Fibroblast of lung (primary cell): ENCODE measurements around the gene RUNX1.

ENCODE experiments used
- EZH2 ChIP-seq: IDR thresholded peaks from 2 replicates; pipeline ENCODE4 v1.5.1; 2012; ENCODE audit warnings: low read length, control low read depth, mild to moderate bottlenecking; ENCODE audit errors: missing control alignments
- TF ChIP-seq, protein P1 (sequence below), 2 donors: IDR thresholded peaks in 1 of 2; conservative IDR thresholded peaks in 1 of 2; 1 replicate in 1 of 2; 2 replicates in 1 of 2; pipeline ENCODE4 v1.5.1; 2011 to 2012; ENCODE audit warnings: low read length in 2 of 2, control low read depth in 1 of 2, inconsistent platforms in 1 of 2, low read depth in 1 of 2, mild to moderate bottlenecking in 1 of 2

DNA sequence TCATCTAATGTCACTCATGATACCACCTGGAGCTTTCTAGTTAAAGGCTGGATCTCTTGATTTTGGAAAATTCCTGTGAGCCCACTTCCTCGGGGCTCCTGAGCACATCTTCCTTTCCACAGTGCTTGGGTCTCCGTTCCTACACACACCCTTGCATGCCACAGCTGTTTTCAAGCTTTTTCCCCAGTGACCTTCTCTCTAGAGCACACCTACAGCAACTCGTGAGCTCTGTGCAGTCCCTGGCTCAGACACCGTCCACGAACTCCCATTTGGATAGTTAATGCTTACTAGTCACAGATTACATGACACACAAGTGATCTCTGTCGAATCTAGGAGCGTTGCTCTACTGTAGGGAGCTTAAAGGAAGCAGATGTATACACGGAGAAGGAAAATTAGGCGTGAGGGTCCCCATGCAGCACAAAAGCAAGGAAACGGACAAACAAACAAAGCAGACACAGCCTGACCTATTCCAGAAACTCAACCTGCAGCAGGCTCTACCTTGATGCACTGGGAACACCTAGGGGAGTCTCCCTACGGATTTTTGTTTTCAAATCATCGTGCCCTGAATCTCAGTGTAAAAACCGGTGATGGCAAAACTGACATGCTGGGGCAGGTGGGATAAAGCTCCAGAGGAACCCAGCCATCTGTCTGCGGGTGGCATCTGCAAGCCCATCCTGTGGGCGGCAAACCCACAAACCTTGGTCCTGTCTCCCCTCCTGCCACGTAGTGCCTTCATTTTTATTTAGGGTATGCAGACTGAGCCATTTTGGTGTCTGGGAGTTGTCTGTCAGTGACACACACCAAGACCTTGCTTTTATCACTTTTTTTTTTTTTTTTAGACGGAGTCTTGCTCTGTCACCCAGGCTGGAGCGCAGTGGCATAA lies 177.8 kb downstream of the RUNX1 start:
- TF ChIP-seq EZH2 = no peak
- TF ChIP-seq, protein P1, sequence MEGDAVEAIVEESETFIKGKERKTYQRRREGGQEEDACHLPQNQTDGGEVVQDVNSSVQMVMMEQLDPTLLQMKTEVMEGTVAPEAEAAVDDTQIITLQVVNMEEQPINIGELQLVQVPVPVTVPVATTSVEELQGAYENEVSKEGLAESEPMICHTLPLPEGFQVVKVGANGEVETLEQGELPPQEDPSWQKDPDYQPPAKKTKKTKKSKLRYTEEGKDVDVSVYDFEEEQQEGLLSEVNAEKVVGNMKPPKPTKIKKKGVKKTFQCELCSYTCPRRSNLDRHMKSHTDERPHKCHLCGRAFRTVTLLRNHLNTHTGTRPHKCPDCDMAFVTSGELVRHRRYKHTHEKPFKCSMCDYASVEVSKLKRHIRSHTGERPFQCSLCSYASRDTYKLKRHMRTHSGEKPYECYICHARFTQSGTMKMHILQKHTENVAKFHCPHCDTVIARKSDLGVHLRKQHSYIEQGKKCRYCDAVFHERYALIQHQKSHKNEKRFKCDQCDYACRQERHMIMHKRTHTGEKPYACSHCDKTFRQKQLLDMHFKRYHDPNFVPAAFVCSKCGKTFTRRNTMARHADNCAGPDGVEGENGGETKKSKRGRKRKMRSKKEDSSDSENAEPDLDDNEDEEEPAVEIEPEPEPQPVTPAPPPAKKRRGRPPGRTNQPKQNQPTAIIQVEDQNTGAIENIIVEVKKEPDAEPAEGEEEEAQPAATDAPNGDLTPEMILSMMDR (conservative IDR thresholded peaks at IDR 0.05 in 1 of 2, IDR thresholded peaks at IDR 0.05 in 1 of 2; ENCODE audit: low read depth in 1 of 2, low read length in 2 of 2) = no peak
